ENCODE measurements around the gene SERINC4.

Gene SERINC4

DNA sequence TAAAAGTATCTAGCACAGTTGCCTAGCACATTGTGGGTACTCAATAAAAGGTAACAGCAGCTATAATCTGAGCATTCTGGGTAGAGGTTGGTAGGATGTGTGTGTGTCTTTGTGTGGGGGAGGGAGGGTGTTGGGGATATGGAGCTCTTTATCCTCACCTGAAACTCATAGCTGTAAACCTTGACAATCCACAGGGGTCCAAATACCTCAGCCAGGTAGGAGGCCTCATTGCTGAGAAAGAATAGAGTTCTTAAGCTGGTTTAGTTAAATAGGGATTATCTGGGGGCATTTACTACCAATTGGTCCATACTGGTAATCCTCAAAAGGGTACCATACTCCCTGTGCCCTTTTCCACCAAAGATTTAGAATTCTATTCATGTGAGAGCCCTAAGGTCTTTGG lies 4.0 kb downstream of the SERINC4 start:
- DNase-seq = no peak

DNA sequence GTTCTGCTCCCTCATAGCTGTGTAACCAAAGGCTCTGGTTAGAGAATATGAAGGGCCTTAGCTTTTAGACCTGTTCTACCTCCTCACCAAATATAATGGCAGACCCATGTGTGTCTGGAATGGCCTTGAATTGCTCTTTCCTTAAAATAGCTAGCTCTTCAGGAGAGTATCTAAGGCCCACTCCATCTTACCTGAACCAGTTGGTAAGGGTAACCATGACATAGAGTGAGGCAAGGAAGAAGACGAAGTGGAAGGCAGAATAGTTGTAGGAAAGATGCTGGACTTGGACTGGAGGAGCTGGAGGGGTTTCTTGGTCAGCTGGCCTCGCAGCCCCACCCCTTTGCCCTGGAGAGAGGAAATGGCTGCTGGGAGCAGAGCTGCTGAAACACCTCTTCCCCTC lies 4.8 kb downstream of the SERINC4 start:
- no peak for DNase-seq

DNA sequence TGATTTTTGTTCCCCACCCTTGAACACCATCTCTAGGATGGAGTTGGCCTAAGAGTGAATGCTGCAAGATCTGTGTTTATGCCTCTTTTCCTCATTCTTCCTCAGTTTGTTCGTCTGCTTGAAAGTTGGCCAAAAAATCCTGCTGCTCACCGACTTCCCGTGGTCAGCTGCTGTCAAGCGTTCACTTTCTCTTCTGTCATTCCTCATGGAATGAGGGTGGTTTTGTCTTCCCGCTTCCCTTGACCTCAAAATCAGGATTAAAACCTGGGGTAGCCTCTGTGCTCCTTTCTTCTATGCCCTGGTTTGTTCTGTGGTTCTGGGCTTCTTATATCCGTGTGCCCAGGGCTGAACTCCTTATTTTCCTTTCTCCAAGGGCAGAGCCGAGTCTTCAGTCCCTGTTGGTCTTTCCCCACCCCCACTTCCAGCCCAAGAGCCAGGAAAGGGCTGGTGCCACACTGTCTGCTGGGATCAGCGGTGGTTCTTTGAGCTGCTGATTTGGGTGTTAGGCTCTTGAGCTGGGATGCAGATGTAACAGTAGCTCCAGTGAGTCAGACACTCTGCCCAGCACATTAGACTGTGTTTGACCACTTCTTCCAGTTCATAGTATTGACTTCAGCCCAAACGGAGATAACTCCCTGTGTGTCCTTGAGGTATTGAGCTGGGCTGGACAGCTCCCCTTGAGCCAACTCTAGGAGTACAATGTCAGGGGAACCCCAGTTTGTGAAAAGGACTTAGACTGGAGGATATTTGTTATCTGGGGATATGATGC lies 5.6 kb downstream of the SERINC4 start:
- DNase-seq = no peak

DNA sequence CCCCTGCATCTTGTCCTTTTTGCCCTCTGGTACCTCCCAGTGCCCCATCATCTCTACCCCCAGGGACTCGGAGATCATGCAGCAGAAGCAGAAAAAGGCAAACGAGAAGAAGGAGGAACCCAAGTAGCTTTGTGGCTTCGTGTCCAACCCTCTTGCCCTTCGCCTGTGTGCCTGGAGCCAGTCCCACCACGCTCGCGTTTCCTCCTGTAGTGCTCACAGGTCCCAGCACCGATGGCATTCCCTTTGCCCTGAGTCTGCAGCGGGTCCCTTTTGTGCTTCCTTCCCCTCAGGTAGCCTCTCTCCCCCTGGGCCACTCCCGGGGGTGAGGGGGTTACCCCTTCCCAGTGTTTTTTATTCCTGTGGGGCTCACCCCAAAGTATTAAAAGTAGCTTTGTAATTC lies 6.4 kb downstream of the SERINC4 start:
- no peak for DNase-seq

DNA sequence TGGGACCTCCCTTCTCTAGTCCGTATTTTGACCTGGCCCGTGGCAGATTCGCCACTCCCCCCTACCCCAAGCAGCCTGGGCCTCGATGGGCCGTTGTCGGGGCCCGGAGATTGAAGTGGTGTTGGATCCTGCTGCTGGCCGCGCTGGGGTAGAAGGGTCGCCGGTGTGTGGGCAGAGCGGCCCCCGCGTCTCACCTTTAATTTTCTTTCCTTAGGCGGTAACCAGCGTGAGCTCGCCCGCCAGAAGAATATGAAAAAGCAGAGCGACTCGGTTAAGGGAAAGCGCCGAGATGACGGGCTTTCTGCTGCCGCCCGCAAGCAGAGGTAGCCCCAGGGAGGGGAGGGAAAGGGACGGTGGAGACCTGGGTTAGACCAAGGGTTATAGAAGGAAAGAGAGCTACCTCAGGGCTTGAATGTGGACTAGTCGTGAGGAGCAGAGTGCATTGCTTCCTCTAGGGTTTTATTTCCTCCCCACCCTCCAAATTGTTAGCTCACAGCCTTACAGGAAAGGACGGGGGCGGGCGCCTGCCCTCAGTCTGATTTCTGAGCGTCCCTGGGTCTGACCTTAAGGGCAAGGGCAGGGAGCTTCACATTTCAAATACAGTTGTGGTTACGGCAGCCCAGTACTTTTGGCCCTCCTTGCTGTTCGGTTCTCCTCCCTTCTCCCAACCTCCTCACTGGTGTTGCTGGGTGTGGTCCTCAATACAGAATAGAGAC lies 7.1 kb downstream of the SERINC4 start:
- no peak for DNase-seq

DNA sequence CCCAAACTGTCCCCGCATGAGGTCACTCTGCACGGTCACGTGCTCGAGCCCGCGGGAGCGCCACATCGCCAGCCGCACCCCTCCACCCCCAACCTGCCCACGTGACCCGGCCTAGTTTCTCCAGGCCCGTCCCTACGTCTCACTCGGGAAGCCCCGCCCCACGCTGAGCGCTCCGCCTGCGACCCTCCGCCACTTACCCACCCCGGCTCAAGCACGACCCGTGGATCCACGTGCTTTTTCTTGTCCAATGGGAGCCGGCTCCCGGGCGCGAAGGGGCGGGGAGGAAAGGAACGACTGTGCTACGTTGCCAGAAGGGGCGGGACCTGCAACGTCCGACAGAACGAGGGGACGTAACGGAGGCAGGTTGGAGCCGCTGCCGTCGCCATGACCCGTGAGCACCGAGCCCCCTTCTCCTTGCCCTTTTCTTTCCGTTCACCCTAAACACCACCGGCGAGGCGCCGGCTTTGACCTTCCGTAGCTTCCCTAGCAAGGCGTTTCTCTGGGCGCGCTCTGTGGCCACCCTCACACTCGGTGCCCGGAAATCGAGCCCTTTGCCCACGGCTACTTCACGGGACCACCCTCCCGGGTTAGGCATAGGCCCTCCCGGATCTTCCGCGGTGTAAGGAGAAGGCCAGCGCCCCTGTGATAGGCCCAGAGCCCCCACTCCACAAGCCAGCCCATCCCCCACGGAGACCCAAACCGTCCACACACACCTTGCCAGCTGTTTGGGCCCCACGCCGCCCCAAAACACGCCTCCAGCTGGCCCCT lies 7.8 kb downstream of the SERINC4 start, which contains the start of gene SERF2:
SERF2 (plus strand) TSS at position 328 of the 768 bp plus-strand sequence; CDS start at position 385, 57 bp downstream.
- DNase-seq = peak; percentile 96 to 99

DNA sequence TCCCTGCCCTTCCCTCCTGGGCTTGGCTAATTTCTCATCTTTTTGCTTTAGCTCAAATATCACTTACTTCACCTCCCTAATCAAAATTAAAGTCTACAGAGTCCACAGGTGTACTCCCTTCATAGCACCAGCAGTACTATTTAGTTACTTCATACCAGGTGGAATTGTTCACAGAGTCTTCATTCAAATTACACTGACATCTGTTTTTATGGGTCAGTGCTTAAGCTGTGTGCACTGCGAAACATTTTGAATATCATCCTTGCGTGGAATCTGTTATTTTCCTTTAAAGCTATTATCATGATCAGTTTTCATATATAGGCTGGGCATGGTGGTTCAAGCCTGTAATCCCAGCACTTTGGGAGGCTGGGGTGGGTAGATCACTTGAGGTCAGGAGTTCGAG lies 10.6 kb downstream of the SERINC4 start:
- no peak for DNase-seq

DNA sequence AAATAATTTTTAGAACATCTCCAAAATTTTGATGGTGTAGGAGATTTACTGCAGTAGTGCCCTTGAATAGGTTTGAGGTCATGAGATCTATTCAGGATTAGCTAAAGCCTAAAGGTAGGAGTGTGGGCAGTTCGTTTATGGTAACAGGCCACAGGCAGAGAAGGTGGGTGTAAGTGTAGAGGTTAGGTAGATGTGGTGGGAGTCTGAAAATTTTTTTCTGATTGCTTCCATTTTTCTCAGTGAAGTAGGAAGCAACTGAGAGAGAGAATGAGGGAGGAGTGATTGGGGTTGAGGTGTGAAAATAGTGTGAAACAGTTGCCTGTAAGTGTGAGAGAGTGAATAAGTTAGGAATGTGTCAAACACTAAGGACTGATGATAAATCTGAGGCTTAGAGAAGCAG lies 21.0 kb downstream of the SERINC4 start:
- no peak for DNase-seq

DNA sequence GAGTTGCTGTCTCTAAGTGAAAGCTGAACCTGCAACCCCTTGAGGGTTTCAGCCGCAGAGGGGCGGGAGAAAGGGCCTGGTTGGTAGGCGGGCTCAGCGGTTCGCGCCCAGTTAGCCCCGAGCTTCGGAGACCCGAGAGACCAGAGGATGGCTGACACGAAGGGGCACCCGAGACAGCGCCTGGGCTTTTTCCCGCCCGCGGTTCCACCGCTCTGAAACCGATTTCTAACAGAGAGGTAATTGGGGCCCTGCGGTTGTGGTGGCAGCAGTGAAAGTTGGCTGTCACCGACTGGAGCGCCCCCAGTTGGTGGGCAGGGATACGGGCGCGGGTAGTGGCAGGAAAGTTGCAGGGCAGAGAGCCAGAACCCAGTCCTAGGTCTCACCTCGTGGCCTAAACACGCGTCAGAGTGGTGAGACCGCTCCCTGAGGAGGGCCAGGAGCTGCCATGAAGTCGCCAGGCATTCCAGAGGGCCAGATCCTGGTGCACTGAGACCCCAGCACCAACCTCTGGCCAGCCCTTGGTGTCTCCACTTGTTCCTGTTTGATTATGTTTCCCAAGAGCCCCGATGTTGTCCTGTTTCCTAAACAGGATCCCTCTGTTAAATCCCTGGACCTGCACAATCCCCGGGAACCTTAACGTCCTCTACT lies 22.6 kb downstream of the SERINC4 start:
- DNase-seq = peak; percentile 76 to 77

DNA sequence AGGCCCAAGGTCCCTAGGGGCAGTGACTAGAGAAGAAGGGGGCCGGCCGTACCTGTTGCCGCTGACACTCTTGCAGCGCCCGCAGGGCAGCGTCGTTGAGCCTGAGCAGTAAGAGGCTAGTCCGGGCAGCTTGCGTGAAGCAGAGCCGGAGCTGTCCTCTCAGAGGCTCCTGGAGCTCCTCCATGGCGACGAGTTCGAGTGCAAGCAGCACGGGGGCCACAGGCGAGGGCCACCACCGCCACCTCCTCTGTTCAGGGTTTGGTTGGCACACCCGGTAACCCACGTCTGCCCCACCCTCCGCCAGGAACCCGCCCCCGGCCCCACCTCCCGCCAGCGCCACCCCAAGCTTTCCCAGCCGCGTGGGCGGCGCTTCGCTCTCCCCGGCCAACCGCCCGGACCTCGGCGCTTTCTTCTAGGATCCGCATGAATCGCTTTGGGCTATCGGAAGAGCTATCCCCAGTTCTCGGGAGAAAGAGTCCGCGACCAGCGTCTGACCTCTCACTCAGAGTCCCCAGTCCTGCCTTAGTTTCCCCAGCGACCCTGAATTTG lies 23.2 kb downstream of the SERINC4 start, which contains the start of gene ELL3:
ELL3 (minus strand) TSS at position 249 of the 549 bp plus-strand sequence; CDS start at position 184, 65 bp downstream.
- peak; percentile 76 to 77 for DNase-seq

DNA sequence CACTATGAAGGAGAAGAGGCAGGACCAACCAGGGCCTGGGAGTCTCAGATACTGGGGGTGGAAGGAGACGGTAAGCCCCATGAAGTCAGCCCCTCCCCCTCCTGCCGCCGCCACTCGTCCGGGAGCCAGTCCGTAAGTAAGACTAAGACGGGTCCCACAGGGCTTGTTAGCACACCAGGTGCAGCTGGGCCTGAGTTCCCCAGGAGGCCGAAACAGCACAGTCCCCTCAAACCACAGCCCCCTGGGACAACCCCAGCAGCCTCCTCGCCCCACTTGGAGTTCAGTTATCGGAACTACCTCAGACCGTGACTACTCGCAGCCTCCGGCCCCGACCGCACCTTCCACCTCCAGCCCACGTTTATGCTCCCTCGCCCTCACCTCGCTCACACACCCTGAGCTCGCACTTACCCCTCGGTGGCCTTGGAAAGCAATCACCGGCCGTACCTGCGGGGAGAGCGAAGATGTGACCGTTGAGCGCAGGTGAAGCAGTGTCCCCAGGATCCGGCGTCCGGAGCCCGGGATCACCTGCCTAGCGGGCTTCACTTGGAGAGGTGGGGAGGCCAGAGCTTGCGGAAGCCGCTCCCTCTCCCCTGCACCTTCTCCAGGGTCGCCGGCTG lies 23.8 kb downstream of the SERINC4 start:
- DNase-seq = no peak

DNA sequence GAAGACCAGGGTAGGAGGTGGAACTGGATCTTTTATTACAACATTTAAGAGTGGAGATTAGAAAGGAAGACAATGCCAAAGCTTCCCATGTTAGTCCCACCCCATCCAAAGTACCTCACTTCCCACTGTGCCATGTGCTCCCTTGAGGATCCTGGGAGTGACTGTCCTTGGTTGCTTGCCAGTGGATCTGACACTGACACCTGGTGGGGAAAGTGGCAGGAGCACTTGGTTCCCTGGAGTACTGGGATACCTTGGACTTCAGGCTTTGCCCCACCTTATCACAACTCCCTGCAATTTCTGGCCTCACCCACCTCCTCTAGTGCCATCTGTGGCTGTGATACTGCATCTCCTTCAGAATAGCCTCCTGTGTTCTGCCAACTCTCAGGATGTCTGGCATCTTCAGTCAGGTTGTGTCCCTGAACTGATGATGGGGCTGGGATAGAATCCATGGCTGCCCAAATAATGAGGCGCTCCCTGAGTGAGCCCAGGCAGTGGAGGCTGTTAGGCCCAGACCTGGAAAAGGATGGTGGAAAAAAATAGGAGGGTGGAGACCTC lies 24.5 kb downstream of the SERINC4 start:
- no peak for DNase-seq

DNA sequence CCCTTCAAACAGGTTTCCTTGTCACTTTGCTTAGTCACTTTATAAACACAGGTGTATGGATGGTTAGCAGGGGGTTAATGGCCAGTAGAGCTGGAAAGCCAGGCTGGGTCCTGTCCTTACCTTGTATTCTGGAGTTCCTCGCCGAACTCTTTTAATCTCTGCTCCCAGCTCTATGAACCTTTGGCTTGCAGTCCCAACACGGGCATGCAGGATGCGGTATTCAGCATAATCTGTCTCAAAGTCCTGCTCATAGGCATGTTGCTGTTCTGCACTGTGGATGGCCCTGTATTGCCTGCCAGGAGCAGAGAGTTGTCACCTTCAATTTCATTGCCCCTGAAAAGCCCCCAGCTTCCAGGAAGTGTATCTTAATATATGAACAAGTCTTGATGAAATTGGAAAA lies 26.0 kb downstream of the SERINC4 start:
- no peak for DNase-seq

DNA sequence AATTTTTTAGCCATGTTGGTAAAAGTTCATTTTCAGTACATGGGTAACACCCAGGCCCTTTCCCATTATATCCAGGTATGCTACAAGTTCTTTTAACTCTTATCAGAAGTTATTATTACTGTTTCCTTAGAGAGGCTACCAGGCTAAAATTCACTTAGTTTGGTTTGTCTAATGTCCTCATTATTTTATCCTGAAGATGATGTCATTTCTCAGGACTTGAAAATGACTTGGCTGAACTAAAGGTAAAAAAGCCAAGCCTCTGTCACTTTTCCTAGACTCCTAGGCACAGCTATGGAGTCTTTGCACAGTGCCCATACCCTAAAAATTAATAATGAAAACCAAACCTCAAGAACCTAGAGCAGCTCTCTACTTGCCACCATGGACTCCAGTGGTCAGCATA lies 27.4 kb downstream of the SERINC4 start:
- no peak for DNase-seq

DNA sequence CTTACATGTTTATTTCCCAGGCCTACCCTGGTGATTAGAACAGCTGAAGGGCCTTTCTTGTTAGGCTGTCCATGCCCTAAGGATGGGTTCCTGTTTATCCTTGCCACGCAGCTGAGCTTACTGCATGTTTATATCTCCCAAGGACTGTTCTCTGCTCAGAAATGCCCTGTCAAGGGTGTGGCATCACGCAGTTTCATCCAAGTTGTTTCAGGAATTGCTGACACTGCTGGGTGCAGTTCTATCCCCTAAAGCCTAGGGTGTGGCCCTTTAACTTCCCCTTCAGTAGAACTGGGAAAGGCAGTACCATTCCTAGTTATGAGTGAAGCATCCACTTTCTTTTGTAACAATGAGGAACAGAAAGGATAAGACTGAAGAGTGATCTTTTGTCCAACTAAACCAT lies 28.2 kb downstream of the SERINC4 start:
- no peak for DNase-seq

DNA sequence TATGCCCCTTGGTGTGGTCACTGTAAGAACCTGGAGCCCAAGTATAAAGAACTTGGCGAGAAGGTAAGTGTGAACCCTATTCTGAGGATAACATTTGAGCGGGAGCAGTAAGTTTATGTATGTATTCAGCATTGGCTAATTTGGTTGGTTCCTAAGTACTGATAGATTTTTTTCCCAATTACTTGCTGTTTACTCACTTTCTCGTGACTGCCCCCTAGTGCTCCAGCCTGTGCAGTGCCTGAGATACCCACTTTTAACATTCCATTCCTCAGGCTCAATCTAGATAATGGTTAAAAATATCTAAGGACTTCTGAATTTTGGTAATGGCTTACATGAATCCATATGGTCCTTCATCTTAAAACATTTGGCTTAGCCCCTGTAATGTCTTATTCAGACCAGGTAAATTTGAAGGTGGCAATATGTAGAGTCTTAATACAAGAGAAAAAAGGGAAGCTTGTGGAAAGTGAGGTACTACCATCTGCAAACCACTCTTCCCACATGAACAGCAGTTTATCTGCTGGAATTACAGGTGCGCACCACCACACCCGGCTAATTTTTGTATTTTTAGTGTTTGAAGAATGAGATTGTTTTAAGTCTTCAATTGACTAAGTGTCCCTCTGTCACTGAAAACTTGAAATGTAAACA lies 30.3 kb downstream of the SERINC4 start:
- peak in 1 of 2 donors; percentile 62 for DNase-seq

DNA sequence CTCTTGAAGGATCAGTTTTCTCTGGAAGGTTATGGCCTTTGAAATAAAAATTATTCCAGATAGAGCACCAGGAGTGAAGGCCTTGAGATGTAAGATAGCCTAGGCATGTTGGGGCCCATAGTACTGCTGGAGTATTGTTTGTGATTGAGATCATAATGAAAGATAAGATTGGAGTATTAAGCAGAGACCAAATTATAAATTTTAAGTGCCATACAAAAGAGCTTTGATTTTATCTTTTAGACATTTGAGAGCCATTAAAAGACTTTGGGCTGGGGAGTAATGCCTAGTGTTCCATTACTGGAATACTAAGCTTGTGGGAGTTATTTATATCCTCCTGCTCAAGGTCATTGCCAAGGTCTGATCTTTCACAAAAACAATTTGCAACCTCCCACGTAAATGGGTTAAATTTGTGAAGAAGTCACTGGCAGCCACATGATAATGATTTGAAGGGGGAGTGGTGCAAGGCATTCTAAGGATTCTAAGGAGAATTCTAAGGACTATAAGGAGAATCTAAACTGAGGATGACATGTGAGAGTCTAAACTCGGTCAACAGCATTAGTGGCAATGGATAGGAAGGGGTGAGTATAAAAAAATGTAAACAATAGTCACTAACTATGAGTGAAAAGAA lies 36.1 kb downstream of the SERINC4 start:
- no peak for DNase-seq

DNA sequence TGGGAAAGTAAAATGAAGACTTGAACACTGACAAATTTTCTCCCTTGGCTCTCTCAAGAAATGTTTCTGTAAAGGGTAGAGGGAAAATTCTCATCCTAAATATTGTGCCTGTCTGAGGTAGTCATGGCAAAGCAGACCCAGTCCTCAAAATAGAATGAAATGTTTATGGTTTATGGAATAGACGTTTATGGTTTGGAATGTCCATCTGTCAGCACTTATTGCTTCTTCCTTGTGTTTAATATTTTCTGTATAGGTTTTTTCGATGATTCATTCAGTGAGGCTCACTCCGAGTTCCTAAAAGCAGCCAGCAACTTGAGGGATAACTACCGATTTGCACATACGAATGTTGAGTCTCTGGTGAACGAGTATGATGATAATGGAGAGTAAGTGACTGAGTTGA lies 37.2 kb downstream of the SERINC4 start:
- DNase-seq = no peak

DNA sequence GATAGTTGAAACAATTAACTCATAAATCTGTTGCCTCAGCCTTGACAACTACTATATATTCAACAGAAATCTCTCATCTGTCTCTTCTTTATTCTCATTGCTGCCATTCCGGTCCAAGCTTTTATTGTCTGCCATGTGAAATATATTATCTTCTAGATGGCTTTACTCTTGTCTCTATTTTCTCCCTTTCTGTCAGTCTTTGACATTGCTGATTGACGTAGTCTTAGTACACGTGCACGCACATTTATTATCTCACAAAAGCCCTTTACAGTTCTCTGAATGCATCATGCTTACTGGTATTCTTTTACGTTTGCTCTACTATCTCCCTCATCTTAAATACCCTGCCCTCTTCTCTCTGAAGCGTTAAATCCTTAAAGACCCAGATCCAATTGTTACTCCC lies 48.1 kb downstream of the SERINC4 start:
- DNase-seq = no peak

DNA sequence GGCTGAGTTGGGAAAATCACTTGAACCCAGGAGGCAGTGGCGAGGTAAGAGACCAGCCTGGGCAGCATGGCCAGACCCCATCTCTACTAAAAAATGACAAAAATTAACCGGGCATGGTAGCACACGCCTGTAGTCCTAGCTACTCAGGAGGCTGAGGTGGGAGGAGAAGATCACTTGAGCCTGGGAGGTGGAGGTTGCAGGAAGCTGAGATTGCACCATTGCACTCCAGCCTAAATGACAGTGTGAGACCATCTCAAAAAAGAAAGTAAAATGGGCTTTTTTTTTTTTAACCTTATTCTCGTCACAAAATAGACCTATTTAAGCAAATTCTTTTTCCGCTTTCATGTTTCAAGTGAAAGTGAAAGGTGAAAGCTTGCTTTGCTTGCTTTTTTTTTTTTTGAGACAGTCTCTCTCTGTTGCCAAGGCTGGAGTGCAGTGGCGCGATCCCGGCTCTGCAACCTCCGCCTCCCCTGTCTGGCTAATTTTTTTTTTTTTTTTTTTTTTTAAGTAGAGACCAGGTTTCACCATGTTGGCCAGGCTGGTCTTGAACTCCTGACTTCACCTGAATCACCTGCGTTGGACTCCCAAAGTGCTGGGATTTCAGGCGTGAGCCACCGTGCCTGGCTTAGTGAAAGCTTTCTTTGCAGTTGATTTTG lies 50.2 kb downstream of the SERINC4 start:
- DNase-seq = peak in 1 of 2 donors; percentile 50
